Cardiac septum (tissue), 1 donor: Measurements from ENCODE around the gene CNPY4. TPM values are rescaled to one million over a fixed set of nuclear protein-coding genes. Genes with fewer than 3 reads are reported as not detected.
"Not testable (repeated sequence)": the region's sequence is repeated elsewhere in the genome, so short reads cannot be mapped to it uniquely, and the experiment has no call there.

Source experiments
- DNase-seq: peaks from one replicate; pipeline ENCODE4 v3.0.0-alpha.2; 2020; ENCODE audit warnings: low spot score
- intact Hi-C: fragments of 100-400 bp; cut with DNase I; formaldehyde crosslinking; loops from one replicate; pipeline ENCODE4 v1.14.0; 2022
- total RNA-seq: library from RNA; stranded (reverse); fragmentation: NEBNext Ultra II Directional; extraction: Animal tissue kit (Norgen Biotek cat#: 25700); gene quantifications from one replicate; pipeline ENCODE4 v1.2.1, GENCODE V29; 2021
- donor health status: DM: no; HTN: no; CAD: no.

Gene CNPY4
- total RNA-seq, 1 donor from 2014 or later, result 9.7 TPM

DNA sequence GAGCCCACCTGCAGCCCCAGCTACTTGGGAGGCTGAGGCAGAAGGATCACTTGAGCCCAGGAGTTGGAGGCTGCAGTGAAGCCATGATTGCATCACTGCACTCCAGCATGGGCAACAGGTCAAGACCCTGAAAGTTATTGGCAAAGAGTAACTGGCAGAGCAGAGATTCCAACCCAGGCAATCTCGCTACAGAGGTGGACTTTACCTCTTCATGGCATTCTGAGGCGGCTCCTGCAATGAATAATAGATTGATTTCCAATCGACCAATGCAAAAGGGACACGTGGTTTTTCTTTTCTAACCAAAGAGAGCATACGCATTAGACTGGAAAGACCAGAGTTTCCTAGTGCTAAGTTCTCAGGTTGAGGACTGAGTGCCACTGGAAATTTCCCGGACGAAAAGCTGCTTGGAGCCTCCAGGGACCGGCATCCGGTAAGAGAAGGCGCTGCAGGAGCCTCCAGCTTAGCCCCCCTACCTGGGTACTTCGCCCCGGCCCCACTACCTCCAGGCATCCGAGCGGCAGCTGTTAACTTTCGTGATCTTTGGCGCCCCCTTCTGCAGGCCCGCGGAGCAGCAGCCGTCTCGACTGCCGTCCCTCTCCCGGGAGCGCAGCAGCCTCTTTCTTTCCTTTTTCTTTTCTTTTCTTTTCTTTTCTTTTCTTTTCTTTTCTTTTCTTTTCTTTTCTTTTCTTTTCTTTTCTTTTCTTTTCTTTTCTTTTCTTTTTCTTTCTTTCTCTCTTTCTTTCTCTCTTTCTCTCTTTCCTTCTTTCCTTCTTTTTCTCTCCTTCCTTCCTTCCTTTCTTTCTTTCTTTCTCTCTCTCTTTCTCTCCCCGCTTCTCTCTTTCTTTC, 11.4 kb downstream of the CNPY4 start:
- intact Hi-C loops, result loop anchor here (10.0 kb wide), 1 partner anchor 214 kb away; no protein-coding TSS in a partner anchor
- DNase-seq, result peak; percentile 90

- intact Hi-C loops, result loop anchor here (2.0 to 10.0 kb wide), 2 partner anchors 85 to 213 kb away; no protein-coding TSS in a partner anchor
- no peak for DNase-seq
Observed at GRCh38 chr7:100132126-100132525, 12.7 kb downstream of the CNPY4 start.

DNA sequence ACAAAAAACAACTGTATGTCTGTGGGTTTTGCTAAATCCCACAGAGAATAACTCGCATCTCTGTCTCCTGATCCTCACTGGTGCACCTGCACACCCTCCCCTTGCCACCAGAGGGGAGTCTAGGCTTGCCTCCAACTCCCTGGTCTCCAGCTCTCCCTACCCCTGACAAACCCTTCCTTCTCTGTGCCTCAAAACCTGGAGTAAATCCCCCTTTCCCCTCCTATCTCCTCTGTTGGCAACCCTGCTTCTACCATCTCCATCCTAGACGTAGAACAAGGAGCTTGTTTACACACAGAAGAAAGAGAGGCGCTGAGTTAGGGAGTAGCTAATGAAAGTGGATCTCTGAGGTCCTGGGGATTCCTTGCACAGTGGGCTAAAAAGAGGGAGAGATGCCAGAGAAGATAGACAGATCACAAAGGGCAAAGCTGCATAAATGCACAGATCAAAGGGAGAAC, 13.3 kb downstream of the CNPY4 start:
- DNase-seq, result peak; percentile 79
- intact Hi-C loops, result loop anchor here (2.0 to 10.0 kb wide), 2 partner anchors 84 to 212 kb away; no protein-coding TSS in a partner anchor

GRCh38 chr7:100137851-100138760, 18.7 kb downstream of the CNPY4 start:
- intact Hi-C loops, result loop anchor here (10.0 kb wide), 1 partner anchor 207 kb away; no protein-coding TSS in a partner anchor
- no peak for DNase-seq

DNA sequence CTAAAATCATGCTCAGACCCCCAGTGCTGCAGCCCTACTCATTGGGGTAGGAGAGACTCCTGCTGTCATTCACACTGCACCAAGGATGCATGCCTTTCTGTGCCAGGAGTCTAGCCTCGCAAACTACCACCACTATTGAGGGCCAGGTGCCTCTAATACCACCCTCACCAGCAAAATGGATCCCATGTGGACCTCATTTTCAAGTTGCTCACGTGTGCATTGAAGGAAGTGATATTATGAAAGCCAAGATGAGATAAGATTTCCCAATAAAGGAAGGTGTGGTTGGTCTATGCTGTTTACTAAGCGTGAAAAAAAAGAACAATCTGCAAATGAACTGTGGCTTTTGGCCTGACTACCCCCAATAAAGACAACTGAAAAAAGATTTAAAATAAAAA, 22.1 kb downstream of the CNPY4 start:
- DNase-seq, result no peak
- intact Hi-C loops, result no loop called here

DNA sequence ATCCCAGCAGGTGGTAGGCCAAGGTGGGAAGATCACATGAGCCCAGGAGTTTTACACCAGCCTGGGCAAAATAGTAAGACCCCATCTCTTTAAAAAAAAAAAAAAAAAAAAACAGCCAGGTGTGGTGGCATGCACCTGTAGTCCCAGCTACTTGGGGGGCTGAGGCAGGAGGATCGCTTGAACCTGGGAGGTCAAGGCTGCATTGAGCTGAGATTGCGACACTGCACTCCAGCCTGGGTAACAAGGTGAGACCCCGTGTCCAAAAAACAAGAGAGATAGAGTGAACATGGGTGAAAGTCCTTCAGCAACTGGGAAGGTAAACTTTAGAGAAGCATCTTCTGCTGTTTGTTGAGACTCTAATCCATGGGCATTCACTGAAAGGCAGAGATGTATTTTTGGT, 23.0 kb downstream of the CNPY4 start:
- DNase-seq, result no peak
- intact Hi-C loops, result no loop called here

GRCh38 chr7:100146350-100146749, 26.9 kb downstream of the CNPY4 start:
- intact Hi-C loops, DNase-seq: not testable (repeated sequence)

DNA sequence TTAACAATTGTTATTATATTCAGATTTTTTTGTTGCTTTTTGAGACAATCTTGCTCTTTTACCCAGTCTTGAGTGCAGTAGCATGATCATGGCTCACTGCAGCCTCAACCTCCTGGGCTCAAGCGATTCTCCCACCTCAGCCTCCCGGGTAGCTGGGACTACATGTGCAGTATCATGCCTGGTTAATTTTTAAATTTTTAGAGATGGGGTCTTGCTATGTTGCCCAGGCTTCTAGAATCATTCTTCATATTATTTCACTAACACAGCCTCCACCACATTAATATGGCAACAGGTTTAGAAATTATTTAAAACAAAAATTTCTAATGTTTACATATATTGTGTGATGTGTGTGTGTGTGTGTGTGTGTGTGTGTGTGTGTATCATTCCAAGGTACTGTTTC, 27.8 kb downstream of the CNPY4 start:
- intact Hi-C loops, result no loop called here
- no peak for DNase-seq

- intact Hi-C loops, result no loop called here
- DNase-seq, result no peak
Observed at GRCh38 chr7:100148225-100148558, 28.8 kb downstream of the CNPY4 start.

DNA sequence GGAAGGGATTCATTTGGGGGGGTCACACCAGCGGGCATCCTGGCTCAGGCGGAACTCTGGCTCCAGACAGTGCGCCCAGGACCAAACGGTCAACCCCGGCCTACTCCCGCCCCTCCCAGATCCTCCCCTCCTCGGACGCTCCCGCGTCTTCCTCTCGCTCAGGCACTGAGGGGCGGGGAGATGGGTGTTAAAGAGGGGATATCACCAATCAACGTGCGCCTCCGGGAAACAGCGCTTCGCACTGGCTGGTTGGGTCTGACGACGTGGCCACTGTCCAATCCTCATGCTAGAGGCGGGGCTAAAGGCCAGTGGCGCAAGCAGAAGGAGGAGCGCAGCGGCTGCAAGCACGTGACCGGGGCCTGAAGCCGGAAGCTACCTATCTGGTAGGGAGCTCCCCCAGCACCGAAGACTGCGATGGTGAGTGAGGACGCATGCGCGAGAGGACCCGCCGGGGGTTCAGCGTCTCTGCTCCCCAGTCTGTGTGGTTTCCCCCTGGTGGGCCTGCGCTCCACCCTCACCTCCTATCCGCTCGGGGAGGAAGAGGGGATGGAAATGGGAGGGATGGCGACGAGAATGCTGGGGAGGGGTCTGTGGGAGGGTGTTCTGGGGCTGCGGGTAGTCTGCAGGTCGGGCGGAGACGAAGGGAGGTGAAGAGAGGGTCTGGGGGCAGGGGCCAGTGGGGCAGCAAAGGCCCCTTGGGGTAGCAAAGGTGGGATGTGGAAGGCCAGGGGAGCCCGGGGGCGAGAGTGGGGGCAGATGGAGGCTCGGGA, 29.3 kb downstream of the CNPY4 start, which contains the start of gene LAMTOR4:
Gene LAMTOR4 (plus strand): TSS at position 360 of the 770 bp plus-strand sequence. CDS start 55 bp downstream, at position 415.
- intact Hi-C loops, result no loop called here
- peak; percentile 99 for DNase-seq

- no peak for DNase-seq
- intact Hi-C loops, result no loop called here
Observed at GRCh38 chr7:100152404-100152803, 33.0 kb downstream of the CNPY4 start.

DNA sequence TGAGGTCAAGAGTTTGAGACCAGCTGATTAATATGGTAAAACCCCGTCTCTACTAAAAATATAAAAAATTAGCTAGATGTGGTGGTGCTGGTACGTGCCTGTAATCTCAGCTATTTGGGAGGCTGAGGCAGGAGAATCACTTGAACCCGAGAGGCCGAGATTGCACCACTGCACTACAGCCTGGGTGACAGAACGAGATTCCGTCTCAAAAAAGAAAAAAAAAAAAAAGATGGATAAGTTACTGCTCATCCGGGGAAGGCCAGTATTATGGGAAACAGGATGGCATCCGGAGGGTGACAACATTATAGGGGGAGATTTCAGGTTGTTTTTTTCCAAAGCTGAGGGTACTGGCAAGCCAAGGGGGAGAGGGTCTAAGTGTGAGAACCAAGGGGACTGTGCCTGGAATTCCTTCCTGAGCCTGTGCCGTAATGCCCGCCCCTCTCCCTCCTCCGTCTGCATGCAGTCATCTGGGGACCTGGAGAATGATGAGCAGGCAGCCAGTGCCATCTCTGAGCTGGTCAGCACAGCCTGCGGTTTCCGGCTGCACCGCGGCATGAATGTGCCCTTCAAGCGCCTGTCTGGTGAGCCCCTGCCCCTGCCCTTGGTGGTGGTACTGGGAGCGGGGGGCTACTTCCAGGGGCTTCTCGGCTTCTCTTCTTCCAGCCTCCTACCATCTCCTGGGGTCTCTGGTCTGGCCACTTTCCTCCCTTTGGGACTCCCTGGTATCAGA, 33.7 kb downstream of the CNPY4 start:
- intact Hi-C loops, result no loop called here
- DNase-seq, result no peak

DNA sequence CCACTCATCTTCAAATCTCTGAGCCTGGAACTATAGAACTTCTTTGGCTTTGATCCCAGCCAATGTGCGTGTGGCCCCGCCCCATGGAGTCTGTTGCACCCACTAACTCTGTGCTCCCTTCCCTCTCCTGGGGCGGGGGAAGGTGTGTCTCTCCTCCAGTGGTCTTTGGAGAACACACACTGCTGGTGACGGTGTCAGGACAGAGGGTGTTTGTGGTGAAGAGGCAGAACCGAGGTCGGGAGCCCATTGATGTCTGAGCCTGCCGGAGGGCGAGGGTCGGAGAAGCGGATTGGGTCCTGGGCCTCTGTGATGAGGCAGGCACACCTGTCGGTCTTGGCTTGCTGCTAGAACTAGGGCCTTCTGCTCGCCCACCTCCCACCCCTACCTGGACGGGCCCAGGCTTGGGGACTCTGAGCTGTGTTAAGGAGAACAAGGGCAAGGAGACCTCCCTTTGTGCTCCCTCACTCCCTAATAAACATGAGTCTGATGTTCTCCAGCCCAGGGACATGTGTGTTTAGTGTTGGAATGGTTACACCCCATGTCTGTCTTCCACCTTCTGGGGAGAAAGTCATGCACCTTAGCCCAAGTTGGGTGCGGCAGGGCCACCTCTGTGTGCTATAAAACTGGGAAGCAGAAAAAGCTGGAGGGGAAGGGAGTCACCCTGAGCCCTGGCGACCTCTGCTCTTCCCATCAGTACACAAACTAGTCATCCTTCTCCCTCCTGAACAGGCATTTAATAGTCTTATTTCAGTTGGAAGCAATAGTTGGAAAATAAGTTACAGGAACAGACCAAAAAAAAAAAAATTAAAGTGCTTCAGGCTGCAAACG, 34.5 kb downstream of the CNPY4 start:
- intact Hi-C loops, result no loop called here
- DNase-seq, result no peak

- intact Hi-C loops, result no loop called here
Observed at GRCh38 chr7:100154651-100155491, 35.4 kb downstream of the CNPY4 start.

GRCh38 chr7:100155553-100156317, 36.3 kb downstream of the CNPY4 start:
- DNase-seq, result no peak
- intact Hi-C loops, result no loop called here

More at GRCh38 chr7:100154651-100155491, 35.4 kb downstream of the CNPY4 start:
- DNase-seq, result no peak

DNA sequence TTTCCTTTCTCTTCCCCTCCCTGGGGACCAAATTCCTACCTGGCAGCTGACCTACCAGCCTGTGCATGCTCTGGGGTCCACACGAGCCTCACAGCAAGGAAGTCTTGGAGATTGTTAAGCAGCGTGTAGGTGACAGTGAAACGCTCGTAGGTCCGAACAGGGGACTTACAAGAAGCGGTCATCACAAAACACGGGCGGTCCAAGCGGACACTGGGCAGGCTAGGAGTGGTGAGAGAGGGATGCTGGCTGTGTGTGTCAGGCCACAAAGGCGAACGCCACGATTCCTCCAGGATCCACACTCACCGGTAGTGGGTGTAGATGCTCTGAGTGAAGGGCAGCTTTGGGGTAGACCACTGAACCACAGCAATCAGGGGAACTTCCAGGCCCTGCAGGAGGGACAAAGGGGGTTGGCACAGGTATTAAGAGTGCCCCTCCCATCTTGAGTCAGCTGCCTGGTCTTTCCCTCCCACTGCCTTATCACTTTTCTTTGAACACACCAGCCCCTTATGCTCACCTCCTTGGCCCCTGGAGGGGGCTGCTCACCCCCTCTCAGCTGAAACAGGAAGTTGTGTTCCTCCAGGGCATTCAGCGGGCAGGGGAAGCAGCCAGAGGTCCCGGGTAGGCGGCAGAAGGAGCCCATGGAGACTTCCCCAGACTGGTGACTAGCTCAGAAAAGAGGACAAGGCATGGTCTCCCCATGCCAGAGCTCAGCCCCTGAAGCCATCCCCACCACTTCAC, 37.1 kb downstream of the CNPY4 start:
- intact Hi-C loops, result no loop called here
- DNase-seq, result no peak
